Suppressor macrophage treated with lipopolysaccharide for 1 hour (primary cell): ENCODE results near the gene KRTAP29-1.
"Not testable (repeated sequence)": the region's sequence is repeated elsewhere in the genome, so short reads cannot be mapped to it uniquely, and the experiment has no call there.

ENCODE experiments used
- DNase-seq, 3 donors: peaks; one replicate each; pipeline ENCODE4 v3.0.0-alpha.2; 2020 to 2022

Gene KRTAP29-1, protein sequence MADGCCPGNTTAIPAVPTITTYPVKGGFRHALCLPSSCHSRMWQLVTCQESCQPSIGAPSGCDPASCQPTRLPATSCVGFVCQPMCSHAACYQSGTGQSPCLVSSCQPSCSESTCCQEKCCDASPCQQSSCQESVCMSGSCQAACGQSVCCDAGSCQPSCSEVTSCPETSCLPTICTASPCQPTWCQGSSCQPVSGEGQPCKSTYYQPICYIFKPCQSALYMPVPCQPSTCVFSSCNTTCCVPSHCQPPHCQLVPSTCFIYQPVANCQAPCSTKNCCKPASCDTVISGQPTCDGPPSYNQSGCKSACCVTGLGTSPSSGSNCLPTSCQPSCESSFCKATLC

DNA sequence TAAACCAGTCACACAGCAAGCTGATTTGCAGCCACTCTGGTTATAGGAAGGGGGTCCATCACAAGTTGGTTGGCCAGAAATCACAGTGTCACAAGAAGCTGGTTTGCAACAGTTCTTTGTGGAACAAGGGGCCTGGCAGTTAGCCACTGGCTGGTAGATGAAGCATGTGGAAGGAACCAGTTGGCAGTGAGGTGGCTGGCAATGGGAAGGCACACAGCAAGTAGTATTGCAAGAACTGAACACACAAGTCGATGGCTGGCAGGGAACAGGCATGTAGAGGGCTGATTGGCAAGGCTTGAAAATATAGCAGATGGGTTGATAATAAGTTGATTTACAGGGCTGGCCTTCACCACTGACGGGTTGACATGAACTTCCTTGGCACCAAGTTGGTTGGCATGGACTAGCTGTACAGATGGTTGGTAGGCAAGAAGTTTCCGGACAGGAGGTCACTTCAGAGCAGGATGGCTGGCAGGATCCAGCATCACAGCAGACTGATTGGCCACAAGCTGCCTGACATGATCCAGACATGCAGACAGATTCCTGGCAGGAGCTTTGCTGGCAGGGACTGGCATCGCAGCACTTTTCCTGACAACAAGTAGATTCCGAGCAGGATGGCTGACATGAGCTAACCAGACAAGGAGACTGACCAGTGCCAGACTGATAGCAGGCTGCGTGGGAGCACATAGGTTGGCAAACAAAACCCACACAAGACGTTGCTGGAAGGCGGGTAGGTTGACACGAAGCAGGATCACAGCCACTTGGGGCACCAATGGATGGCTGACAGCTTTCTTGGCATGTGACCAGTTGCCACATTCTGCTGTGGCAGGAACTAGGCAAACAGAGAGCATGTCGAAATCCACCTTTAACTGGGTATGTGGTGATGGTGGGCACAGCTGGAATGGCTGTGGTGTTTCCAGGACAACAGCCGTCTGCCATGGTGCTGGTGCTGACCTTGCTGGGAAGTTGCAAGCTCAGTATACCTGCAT, at the start of gene KRTAP29-1:
Gene KRTAP29-1 (minus strand): TSS at position 936 of the 986 bp plus-strand sequence. CDS start 0 bp downstream, at position 936.
- no peak for DNase-seq

DNA sequence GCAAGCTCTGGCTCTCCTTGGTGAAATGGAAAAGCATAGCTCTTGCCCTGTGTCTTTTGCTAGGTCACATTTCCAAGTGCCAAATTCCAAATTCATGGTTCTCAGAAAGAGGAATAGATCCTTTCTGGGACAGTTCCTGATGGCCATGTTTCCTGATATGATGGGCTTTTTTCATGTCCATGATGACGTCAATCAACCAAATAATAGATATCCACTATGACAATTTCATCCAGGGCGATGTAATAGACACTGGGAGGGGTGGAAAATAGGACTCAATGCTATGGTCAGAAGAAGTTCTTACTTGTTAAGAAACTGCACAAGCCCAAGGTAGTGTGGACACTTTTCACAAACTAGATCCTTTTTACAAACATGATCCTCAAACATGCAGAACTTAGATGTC, 48.5 kb upstream of the KRTAP29-1 start:
- no peak for DNase-seq

DNA sequence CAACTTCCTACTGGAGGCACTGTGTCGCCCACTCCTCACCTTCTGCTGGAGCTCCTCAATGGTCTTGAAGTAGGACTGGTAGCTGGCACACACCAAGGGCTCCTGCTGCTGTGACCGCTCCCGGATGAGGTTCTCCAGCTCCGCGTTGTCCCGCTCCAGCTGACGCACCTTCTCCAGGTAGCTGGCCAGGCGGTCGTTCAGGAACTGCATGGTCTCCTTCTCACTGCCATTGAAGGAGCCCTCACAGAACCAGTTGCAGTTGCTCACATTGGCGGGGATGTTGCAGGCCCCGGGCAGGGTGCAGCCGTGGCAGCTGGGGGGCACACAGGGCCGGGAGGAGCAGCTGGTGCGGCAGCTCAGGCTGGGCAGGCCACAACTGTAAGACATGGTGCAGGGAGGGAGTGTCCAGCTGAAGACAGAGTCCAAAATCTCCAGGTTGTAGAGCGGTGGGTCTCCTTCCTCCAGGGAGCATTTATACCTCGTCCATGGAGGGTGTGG, 47.8 kb upstream of the KRTAP29-1 start, which contains the start of gene KRT33A:
Gene KRT33A (minus strand): TSS at position 448 of the 498 bp plus-strand sequence. CDS start 61 bp downstream, at position 387.
- not testable (repeated sequence) for DNase-seq

DNA sequence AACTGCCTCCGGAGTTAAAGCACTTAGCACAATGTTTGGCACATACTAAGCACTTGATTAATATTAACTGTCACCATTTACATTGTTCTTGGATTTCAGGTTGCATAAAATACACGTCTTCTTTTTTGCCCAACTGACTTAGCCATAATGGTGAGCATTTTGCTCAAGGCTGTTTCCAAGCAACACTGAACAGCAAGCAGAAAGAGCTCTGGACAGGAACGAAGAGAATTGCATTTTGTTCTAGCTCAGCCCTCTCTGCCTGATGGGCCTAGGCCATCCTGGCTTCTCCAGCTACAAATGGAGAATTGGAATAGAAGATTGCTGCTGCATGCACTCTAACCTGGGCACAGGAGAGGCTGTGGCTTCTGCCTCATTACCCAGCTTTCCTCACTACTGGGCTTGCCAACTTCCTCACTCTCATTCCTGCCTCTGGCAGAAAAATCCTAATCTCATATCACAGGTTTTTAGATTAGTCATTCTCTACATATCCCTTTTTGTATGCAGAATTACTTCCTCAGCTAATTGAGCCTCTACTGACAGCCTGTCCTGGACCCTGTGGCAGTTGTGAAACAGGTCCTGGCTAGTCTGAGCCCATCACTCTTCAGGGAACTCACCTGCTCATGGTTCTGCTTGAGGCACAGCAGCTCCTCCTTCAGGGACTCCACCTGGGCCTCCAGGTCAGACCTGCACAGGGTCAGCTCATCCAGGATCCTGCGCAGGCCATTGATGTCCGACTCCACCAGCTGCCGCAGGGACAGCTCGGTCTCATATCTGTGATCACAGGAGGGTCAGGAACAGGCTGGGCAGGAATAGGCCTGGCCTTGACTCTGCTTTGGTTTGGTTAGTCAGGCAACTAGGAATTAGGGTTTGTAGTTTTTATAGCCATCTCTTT, 45.5 kb upstream of the KRTAP29-1 start:
- DNase-seq = no peak

DNA sequence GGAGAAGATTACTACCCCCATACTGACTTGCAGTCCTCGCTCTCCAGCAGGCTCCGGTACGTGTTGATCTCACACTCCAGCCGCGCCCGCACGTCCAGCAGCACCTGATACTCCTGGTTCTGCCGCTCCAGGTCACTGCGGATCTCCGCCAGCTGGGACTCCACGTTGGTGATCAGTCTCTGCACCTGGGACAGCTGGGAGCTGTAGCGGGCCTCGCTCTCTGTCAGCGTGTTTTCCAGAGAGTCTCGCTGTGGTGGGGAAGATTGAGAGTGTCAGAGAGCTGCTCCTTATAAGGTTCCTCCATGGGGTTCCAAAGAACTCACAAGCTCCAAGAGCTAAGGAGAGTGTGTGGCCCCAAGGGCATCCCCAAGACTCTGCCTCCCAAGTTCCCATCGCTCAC, 43.8 kb upstream of the KRTAP29-1 start:
- DNase-seq = not testable (repeated sequence)

DNA sequence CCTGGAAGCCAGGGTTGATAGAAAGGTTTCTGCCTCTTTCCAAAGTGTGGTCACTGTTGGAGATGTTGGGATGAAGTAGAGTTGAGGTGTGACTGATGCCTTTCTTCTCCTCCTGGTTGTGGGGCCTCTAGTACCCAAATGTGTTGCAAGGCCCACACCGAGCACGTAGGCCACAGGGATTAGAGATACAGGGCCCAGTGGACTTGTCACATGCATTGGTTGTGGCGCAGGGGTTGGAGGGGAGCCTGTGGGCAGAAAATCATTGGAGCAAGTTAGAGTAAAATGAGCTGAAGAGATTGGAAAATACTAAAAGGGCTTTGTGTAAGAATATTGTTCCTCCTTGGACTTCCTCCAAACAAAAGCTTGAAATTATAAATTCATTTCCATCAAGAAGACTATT, 43.3 kb upstream of the KRTAP29-1 start:
- no peak for DNase-seq

DNA sequence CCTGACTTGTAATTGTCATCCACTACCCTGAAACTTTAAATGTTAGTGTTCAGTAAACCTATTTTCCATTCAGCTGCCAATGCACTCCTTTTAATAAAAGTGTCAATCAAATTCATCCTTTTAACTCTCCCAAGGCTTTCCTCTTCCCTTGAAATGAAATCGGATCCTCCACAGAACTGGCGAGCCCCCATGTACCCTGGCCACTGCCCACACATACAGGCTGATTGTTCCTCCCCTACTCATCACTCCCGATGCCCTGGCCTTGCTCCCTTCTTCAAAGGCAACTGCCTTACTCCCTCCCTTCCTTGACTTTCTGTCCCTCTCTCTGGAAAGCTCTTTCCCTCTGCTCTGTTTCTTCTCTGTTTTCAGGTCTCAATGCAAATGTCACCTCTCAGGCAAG, 40.4 kb upstream of the KRTAP29-1 start:
- DNase-seq = no peak

DNA sequence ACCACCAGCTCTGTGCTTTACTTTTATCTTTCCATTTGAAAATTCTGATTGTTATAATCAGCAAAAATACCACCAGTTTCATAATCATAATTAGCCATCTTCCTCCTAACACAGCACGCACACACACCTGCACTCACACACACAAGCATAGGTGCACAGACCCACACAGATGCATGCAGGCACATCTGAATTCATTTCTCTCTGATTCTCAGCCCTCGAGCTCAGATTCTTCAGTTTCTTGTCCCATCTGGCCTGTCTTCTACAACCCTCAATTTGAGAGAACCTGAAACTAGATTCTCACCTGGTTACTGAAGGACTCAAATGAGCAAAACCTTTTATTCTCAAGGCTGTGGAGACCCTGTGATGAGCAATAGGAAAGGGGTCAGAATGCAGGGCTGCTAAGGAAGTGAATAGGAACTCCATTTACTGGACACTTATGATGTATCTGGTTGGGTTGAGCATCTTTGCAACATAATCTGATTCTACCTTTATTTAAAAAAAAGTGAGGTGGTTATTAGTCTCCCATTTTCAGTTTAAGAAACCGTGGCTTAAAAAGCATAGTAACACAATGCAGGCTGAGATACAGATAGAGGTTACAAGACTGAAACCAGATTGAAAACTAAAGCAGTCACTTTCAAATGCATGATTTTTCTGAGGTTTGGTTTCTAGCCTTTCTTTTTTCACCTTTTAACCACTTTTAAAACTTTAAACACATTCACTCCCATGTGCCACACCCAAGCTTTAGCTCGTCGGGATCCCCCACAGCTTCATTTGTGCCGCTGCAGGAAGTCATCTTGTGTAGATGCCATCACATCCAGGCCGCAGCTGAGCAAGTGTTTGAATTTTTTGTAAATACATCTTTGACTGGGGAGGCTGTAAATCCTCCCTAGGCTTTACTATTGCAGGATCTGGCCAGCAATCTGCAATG, 38.5 kb upstream of the KRTAP29-1 start:
- DNase-seq = no peak

DNA sequence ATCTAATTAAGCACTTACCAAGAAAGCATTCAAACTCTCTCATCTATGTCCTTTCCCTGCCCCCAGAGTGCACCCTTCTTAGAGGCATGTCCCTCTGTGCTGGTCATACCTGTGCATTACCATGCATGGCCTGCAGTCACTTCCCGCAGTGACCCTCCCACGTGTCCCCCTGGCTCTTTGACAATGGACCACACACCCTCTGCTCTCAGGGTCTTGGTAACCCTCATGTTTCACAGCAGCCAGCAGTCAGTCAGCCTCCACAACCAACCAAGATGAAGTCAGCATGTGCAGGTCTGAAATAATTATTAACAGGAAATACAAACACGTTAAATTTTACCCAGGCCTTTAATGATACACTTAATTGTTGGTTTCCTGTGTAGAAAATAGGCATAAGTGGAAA, 37.8 kb upstream of the KRTAP29-1 start:
- no peak for DNase-seq

DNA sequence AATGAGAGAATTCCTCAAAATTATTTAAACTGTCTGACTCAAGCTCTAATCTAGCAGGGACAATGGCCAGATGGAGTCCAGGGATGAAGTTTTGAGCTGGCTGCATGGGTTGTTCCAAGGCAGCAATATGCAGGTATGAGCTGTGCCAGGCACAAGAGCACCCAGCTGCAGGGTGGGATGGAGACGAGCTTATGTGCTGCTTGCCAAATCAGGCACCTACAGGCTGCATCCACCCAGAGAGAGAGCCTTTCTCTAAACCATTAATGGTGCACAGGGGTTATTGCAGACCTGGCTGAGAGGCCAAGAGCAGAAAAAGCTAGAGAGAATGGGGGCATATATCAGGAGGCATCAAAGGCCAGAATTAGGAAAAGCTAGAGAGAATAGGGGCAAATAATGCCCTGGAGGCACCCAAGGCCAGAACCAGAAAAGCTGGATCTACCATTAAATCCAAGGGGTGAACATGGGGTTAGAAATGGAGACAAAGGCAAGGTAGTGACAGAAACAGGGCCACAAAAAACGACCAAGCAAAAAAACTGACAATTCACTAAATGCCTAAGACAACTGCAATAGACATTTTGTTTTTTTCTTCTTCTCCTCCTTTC, 37.0 kb upstream of the KRTAP29-1 start:
- DNase-seq = no peak

DNA sequence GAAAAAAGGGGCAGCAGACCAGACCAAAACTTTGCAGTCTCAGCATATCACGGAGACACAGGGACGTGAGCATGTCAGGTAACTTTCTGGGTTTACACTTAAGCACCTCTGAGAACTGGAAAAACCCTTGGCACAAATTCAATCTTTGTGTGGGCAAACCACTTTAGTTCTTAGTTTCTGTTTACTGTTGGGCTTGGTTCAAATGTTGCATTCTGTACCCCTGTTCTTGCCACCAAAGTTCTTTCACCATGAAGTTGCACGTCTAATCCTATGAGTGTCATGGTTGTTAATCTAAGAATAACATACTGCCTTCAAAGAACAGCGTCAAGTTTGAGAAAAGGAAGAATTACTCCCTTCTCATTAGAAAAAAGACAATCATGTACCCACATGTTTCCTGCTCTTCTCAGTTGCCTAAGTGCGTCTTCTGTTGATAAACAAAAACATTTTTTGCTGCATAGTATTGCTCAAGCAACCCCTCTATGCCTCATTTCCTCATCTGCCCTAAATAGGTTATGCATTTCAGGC, 36.4 kb upstream of the KRTAP29-1 start:
- DNase-seq = peak; percentile 27 to 49 (median 37)

DNA sequence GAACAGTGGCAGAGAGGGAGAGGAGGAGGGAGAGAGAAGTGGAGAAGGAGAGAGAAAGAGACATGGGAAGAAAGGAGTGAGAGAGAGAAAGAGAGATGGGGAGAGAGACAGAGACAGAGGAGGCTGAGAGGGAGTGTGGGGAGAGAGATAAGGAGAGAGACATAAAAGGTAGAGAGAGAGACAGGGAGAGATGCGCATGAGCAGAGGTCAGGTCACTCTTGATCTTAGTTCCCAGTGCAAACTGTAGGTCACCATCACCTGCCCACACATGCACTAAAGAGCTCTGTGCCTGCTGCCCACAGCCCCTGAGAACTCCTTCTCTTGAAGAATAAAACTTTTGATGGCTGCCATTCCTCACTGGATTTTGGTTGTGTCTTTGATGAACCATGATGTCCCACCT, 33.1 kb upstream of the KRTAP29-1 start:
- DNase-seq = no peak

DNA sequence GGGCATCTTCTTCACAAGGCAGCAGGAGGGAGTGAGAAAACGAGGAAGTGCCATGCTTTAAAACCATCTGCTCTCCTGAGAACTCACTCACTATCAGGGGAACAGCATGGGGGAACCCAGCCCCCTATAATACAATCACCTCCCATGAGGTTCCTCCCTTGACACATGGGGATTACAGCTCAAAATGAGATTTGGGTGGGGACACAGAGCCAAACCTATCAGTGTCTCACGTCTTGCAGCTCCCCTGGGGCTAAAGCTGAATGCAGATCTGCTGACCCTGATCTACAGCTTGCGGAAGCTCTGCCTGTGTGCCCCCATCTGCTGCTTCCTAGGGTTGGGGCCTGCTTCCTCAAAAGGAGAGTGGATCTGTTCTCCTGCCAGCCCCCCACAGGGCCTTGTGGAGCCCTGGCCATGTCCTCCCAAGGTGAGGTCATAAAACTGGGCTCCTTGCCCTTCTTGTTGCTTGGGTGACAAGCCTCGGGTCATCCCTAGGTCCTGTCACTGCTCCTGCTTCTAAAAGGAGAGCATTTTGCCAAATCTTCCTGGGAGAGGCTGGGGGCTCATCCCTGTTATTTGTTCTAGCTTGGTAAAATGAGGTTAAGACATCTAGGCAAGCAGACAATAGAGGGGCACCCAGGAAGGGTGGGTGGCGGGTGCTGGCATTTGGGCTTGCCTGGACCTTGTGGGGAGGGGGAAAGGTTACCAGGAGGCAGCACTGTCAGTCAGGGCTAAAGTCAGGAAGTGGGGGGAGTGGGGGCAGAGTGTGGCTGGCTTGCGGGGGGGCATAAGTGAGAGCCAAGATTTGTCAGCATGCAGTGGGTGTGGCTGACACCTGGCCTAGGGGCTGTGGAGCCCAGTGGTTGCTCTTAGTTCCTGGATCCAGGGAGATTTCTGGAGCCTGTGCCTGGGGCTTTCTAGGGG, 32.0 kb upstream of the KRTAP29-1 start:
- no peak for DNase-seq

DNA sequence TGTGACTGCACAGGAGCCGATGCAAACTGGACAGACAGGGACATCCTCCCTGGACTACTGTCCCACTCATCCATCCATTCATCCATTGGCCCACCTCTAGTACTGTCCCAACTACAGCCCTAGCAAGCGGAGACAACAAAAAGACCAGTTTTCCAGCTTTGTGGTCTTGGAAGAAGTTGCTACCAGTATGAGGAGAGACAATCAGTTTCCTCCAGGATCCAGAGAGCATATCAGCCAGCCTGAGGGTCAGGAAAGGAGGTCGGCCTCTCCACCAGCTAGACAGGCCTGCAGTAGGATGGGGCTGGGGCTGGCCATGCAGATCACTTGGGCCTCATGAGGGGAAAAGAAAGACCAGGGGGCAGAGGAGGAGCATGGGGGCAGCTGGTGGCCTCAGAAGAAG, 31.2 kb upstream of the KRTAP29-1 start:
- no peak for DNase-seq

DNA sequence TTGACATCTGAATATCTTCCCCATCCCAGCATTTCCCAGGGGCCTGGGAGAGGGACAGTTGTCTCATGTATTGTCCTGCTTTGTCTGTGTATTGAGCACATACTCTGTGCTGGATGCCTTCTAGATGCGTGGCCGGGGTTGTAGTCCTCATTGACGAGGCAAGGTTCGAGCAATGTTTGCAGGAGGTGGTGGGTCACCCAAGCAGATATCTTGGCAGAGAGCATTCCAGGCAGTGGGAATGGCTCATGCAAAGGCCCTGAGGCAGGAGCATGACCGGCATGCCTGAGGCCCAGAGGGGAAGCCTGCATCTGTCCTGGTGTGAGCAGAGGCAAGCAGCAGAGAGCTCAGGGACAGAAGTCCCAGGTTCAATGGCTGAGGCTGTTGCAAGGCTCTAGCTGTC, 30.4 kb upstream of the KRTAP29-1 start:
- no peak for DNase-seq

DNA sequence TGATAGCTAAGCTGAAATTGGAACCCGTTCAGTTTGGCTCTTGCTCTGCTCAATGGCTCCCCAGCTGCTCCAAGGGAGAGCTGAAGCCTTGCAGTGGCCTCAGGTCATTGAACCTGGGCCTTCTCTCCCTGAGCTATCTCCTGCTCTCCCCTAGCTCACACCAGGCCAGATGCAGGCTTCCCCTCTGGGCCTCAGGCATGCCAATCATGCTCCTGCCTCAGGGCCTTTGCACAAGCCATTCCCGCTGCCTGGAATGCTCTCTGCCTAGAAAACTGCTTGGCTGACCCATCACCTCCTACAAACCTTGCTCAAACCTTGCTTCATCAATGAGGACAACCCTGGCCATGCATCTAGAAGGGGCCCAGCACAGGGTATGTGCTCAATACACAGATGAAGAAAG, 29.6 kb upstream of the KRTAP29-1 start:
- DNase-seq = no peak

DNA sequence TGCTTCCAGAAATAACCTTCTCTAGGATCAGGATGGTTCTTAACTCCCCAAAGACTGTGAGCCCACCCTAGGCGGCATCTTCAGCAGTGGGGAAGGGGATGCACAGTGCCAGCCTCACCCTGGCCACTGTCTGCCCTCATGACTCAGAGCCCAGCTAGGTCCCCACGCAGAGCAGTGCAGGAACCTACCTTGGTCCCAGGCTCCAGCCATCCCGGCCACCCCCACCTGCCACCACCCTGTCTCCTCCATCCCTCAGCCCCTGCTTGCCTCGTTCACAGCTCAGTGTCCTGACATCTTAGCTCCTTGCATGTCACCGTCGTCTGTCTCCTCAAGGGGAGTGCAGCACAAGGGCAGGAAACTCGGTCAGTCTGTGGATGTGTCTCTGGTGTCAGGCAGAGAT, 29.0 kb upstream of the KRTAP29-1 start:
- DNase-seq = no peak

DNA sequence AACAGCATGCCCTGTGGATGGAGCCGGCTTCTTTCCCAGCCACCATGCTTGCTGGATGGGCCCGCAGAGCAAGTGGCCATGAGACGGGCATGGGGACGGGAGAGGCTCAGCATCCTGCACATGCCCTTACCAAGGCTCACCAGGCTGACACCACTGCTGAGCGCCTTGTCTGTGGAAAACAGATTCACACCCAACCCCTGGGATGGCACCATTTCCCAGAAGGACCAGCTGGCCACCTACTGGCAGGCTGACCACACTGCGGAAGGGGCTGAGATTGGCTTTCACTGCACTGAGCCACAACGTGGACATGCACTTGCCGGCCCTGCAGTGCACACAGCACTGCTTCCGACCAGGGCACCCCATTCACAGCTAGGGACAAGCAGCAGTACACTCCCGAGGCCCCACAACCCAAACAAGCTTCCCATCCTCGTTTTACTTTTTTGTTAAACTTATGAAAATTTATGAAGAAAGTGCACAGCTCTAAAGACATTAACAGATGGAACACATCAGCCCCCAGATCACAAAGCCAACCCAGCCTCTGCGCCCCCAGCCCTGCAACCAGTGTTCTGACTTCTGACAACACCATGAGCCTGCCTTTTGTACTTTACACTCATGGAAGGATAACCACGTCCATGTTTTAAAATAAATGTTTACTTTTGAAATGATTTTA, 26.8 kb upstream of the KRTAP29-1 start:
- DNase-seq = peak; percentile 65 to 76 (median 67)

DNA sequence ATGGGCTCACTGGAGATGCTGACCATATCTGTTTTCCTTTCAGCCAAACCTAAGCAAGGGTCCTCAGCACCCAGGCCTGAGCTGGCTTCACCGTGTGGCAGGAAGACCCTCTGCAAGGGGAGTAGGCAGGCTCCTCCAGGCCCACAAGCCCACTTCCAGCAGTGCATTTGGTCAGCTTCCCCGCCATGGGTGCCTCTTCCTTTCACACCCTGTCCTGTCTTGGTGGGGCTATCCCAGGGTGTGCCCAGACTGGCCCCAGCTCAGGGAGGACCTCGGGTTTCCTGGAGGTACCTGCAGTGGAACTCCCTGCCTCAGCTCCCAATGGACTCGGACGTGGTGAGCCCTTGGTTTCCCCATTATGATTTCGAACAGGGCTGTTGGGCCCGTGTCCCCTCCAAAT, 25.6 kb upstream of the KRTAP29-1 start:
- DNase-seq = no peak
